ENCODE results near the gene KIF13A. TPM values are rescaled to one million over a fixed set of nuclear protein-coding genes. Genes with fewer than 3 reads are reported as not detected.
"Not testable (repeated sequence)": the region's sequence is repeated elsewhere in the genome, so short reads cannot be mapped to it uniquely, and the experiment has no call there.

The KIF13A gene
- total RNA-seq, 1 donor from 2014 or later: 19.4 TPM

DNA sequence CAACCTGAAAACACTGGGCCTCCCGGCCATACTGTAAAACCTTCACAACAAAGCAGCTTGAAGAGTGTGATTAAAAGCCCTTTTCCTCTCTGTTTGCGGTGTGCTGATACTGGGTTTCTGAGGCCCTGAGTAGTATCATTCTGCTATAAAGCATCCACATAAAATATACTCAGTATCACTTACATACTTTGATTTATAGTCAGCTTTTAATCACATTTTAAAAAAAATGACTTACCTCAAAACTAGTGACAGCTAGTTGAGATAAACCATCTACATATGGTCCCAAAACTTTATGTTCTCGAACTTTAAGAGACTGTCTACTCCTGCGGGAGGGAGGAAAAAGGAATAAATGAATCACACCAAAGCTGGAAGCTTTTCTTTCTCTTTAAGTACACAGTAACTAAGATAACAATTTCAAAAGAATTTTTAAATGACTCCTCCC, 135.7 kb downstream of the KIF13A start:
- peak; percentile 52 to 57 for DNase-seq (ENCODE audit: low read depth in 2 of 2)

DNA sequence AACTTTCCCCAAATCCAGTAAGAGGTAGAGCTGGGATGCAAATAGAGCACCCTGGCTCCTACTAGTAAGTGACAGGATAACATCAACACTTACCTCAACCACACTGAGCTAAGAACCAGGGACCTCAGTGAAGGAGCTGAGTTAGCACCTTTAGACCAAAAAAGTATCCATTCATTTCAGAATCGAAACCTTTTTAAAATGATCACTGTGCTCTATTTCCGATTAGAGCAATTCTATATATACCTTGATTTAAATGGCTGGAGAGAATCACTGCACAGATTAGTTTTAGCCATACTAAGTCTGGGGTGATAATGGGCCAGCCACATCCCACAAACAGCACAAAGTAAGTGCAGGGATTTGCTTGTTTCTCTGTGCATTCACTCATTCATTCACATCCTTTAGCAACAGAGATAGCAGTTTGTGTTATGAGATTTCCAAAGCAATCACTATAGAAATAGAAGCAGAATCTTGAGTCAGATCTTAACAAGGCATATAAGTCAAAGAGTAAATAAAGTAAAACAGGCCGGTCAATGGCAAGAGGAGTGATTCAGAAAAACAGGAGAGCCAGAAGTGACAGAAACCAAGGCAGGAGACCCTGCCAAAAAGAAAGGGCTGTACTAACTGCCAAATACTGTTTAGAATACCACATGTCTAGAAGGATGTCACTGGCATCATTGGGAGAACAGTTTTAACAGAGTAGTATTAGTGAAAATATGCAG, 136.3 kb downstream of the KIF13A start:
- DNase-seq (ENCODE audit: low read depth in 2 of 2): no peak

DNA sequence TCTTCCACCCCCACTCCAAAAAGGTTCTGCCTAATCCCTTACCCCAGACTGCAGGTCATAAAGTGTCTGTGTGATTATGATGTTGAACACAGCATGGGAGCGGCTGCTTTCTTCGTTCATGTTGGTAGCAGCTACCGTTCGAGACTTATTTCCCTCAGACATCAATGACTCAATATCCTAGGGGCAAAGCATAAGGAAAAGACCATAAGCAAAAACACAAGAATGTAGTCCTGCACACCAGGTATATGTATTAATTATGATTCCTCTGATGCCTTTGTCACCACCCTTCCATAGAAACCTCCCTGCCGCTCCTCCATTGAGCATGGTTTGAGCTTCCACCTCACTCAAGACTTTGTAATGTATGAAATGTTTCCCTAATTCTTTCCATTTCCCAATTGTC, 137.2 kb downstream of the KIF13A start:
- no peak for DNase-seq (ENCODE audit: low read depth in 2 of 2)

DNA sequence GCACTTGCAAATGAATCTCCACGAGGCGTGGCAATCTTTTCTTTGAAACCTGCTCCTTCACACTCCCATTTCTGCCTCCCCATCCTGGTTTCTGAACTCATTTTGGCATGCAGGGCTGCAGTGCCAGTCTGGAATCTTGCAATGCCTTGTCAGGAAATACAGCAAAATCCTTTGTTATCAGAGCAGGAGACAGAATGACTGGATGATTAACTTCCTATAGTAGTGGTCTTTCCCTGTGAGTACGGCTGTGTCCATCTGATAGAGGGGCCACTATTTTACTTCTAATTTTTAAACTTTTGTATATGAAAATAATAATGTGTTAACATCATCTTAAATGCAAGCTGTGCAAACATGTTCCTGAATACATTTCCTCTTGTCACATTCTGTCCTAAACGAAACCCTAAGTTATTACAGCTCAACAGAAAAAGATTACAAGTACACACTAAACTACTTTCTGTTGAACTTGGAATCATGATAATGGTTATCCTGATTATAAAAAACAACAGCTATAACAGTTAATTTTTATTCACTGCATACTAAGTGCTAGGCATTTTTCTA, 140.2 kb downstream of the KIF13A start:
- peak; percentile 45 to 68 for DNase-seq (ENCODE audit: low read depth in 2 of 2)

DNA sequence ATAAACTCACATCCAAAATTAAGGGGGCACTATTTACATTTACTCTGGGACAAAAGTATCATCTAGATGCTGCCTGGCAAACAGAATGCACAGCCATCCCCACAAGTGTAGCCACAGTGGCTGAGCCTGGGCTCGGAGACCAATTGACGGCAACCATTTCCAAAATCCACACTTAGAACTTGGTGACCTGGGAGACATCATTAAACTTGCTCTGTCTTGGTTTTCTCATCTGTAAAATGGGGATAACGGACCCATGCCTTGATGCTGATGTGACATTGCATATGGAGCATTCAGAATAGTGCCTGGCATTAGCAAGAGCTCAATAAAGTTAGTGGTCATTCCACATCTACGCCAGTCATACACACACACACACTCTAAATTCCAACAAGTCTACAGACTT, 140.7 kb downstream of the KIF13A start:
- no peak for DNase-seq (ENCODE audit: low read depth in 2 of 2)

DNA sequence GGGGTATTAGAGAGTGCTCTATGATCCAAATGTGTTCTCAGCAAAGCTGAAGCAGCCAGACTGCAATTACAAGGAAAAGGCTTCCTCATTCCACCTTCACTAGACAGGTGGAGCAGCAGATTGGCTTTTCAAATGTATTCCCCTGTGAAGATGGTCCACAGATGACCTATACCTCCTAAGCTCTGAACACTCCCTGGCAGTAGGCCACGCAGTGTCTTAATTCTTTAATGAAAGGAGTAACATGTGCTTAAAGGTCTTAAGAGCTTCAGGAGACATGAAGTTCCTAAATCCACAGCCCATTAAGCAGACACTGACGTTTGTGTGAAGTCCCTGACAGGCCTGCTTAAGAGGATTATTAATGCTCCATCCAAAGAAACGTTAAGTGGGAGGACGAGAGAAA, 141.8 kb downstream of the KIF13A start:
- no peak for DNase-seq (ENCODE audit: low read depth in 2 of 2)

DNA sequence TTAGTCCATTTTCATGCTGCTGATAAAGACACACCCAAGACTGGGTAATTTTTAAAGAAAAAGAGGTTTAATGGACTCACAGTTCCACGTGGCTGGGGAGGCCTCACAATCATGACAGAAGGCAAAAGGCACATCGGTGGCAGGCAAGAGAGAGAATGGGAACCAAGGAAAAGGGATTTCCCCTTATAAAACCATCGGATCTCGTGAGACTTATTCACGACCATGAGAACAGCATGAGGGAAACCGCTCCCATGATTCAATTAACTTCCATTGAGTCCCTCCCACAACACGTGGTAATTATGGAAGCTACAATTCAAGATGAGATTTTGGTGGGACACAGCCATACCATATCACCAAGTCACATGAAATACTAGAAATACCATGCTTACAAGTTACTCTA, 142.5 kb downstream of the KIF13A start:
- not testable (repeated sequence) for DNase-seq (ENCODE audit: low read depth in 2 of 2)

DNA sequence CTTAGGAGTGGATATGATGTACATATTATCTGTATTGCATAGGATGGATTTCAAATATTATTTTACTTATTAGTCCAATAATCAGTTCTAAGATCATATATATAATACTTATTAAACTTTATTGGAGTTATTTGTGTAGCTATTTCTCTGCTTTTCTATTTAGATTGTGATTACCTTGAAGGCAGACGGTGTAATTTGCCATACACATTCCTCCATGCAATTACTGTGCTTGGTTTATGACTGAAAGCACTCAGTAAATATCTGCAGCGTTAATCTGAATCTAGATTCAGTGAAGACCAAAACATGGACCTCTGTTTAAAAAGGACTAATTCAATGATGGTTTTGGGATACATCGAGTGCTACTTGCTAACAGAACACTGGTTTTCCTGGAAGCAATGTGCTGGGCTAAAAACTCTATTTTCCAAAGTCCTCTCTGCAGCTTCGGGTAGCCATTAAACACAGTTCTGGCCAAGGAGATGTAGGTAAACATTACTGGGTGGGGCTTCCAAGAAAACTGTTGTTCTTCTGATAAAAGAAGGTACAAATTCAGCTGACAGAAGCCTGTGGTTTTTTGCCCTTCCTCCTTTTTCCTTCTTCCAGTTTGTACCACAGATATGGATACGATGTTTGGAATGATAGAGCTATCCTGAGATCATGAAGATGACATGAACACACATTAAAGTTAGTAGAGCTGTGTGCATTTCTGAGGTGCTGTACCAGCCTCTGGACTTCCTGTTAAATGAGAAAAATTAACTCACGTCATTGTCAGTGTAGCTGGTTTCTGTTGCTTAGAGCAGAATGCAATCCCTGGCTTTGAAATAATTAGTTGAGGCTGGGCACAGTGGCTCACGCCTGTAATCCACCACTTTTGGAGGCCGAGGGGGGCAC, 144.3 kb downstream of the KIF13A start:
- DNase-seq (ENCODE audit: low read depth in 2 of 2): no peak

DNA sequence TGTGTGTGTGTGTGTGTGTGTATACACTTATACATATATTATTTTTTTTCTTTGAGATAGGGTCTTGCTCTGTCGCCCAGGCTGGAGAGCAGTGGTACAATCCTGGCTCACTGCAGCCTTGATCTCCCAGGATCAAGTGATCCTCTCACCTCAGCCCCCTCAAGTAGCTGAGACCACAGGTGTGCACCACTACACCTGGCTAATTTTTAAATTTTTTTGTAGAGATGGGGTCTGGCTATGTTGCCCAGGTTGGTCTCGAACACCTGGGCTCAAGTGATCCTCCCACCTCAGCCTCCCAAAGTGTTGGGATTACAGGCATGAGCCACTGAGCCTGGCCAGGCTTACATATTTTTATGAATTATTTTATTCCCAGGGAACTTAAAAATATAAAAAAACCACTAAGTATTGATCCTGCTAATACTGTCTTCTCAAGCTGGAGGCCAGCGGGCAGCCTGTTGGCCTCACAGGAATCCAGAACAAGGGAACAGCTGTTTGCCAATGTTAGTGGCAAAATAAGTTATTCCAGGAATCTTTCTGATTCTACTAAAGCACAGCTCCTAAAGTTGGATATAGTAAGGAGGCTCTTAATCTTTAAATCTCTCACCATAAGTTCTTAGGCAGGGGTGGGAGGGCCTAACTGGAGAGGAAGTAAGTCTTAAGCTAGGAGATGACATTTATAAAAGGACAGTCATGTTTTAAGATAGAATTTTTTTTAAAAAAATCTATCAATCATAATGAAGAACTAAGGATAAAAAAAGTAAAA, 145.2 kb downstream of the KIF13A start:
- DNase-seq (ENCODE audit: low read depth in 2 of 2): no peak

DNA sequence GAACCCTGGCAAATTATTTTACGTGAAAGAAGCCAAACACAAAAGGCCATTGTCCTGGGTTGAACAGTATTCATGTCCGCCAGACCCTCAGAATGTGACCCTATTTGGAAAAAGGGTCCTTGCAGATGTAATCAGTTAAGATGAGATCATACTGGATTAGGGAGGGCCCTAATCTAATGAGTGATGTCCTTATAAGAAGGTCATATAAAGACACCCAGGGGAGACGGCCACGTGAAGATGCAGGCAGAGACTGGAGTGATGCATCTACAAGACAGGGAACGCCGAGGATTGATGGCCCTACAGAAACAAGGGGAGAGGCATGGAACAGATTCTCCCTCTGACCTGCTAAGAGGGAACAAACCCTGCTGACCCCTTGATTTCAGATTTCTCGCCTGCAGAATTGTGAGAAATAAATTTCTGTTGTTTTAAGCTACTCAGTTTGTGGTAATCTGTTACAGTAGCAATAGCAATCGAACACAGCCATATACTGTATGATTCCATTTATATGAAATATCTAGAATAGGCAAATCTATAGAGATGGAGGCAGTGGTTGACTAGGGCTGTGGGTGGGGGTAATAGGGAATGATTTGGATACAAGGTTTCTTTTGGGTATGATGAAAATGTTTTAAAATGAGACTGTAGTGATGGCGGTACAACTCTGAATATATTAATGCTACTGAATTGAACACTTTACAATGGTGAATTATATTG, 147.8 kb downstream of the KIF13A start:
- DNase-seq (ENCODE audit: low read depth in 2 of 2): no peak

DNA sequence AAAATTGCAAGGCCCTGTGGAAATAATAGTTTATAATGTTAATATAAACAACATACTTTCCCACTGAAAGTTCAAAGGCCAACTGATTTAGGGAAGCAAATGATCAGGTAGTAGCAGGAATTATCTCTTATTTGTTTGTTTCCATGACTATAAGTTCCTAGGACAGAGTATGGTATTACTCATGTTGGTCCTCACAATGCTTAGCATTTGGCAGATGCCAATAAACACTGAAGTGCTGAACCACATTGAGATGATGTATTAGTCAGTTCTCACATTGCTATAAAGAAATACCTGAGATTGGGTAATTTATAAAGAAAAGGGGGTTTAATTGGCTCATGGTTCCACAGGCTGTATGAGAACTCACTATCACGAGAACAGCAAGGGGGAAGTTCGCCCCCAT, 151.1 kb downstream of the KIF13A start:
- DNase-seq (ENCODE audit: low read depth in 2 of 2): peak; percentile 15 to 22

DNA sequence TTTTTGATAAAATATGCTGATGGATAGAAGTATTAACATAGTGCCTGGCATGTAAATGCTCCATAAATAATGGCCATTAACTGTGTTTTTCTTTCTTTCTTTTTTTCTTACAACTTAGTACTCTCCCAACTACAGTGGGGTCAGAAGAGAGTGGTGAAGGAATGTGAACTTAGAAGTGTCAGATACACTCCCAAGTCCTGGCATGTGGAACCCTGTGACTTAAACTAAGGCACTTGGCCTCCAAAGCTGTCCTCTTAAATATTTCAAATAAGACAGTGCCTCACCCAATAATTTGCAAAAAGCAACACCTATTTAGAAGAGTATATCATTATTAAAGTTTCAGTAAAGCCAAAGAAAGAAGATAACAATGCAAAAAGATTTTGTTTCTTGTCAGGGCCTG, 151.7 kb downstream of the KIF13A start:
- no peak for DNase-seq (ENCODE audit: low read depth in 2 of 2)

DNA sequence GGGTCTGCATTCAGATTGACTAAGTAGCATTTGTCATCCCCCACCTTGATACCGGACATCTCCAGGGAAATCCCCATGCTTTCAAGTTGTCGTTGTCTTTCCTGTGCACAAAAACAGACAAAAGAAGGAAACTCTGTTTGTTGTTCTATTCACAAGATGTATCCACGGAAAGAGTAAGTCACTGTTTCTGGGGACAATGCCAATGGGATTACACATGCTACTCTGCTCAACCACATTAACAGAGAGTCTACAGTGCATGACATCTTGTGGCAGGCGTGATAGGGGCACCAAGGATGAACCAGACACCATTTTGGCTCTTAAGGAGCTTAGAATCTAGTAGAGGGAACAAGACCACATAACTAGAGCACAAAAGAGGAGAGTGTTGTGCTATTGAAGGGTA, 156.3 kb downstream of the KIF13A start:
- peak; percentile 96 to 97 for DNase-seq (ENCODE audit: low read depth in 2 of 2)

DNA sequence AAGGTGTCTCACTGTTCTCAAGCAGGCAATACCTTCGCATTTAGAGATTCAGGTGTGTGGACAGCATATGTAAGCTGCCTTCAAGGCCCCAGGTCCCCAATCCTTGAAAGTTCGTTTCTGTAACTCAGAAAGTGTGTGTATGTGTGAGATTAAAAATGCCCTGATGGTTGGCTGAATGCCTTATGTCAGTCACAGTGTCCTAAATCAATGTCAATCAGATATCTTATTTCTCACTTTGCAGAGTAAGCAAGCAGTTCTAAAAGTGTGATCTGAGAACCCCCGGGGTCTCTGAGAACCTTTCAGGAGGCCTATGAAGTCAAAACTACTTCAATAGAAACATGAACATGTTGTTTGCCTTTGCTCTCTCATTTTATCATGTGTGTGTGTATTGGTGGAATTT, 157.5 kb downstream of the KIF13A start:
- DNase-seq (ENCODE audit: low read depth in 2 of 2): no peak

DNA sequence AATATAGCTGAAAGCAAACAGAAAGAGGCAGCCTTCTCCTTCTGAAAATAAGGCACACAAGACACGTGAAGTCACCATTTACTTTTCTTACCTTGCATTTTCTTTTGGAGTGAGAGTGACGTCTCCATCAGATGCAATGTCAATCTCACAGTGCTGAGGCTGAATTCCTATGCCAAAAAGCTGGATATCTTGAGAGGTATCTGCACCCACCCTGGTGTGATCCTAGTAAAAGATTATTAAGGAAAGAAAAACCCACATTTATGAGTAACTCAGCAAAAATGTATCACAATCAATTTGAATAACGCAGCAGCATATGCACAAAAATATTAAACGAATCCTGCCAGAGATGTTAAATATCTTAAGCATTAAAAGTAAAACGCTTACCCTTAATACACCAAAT, 159.3 kb downstream of the KIF13A start:
- DNase-seq (ENCODE audit: low read depth in 2 of 2): no peak

DNA sequence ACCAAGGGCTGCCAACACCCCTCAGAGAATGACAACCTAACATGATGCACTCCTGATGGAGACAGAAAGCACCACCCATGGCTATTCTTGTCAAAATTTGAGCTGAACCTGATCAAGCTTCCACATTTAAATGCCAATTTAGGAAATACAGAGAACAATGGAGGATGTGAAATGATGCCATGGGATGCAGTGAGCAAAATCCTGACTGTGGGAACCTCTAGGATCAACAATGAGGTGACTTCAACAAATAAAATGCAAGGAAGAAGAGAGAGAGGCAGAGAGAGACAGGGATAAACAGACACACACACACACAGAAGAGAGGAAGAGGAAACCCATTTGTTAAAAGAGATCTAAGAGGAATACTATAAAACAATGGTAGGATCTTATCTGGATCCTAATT, 161.1 kb downstream of the KIF13A start:
- peak; percentile 35 to 40 for DNase-seq (ENCODE audit: low read depth in 2 of 2)

DNA sequence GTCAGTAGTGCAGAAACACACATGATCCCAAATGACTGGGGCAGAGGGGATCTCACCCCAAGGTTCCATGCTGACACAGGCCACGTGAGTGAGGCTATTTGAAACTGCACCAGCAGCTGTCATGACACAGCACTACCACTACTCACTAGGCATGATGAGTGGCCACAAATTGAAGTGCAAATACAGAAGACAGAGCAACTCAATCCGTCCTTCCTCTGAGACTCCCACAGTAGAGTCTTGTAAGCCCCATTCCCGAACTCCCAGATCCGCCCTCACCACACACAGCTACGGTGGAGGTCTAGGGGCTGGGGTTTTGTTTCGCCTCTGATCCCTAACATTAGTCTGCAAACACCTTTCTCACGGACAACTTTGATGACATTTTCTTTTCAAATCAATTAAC, 167.4 kb downstream of the KIF13A start:
- DNase-seq (ENCODE audit: low read depth in 2 of 2): no peak

DNA sequence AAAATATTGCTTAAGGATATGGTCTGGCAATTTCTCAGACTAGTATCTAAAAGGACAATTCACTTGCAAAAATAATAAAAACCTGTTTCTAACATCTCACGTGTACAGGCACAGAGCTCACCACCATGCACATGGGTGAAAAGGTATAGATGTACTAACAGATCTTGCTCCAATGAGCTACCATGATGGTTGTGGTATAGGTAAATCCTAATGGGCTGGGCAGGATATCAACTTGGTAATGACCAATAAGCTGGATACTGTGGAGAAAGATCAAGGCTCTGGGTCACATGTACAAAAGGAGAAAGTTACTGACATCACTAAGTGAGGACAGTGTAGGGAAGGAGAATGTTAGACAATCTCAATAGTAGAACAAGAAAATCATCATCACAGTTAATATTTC, 169.7 kb downstream of the KIF13A start:
- DNase-seq (ENCODE audit: low read depth in 2 of 2): no peak

DNA sequence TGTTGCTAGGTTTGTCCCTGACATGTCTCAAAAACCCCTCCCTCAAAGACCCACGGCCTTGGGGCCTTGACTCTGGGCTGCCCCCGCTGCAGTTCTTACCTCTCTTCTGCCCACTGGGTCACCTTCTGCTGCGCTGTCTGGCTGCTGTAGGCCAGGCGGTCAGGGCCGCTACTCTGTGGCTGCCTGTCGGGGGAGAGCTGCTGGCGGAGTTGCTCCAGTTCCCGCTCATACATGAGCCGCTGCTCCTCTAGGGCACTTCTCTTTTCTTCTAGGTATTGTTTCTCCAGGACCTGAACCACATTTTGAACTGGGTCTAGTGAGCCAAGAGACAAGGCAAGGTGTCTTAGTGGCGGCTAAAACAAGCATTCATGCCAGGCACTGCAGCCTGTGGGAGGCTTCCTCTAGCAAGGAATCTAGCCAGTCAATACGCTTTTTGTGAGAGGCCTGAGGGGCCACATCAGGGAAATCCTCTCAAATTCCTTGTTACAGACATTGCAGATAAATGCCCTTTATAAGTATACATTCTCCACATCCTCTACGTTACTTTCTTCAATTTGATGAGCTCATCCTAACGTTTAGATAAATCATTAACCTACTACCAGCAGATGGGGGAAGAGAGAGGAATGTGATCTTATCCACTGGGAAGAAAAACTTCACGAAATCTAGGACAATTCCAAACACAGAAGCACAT, 170.4 kb downstream of the KIF13A start:
- peak; percentile 15 to 17 for DNase-seq (ENCODE audit: low read depth in 2 of 2)

DNA sequence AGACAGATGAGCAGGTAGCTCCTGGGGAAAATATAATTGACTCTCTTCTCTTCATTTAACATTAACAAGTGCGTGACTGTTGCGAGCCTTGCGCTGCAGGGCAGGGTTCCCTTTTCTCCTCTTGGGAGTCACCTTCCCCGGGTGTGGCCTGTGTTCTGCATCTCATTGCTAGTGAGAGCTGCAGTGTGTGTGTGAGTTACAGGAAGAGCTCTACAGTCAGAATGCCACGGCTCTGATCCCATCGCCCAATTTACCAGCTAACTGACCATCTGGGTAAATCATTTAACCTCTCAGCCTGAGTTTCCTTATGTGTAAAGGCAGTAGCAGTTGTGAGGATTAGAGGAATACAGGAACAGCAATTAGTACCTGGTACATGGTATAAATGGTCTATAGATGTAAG, 173.9 kb downstream of the KIF13A start:
- DNase-seq (ENCODE audit: low read depth in 2 of 2): no peak

DNA sequence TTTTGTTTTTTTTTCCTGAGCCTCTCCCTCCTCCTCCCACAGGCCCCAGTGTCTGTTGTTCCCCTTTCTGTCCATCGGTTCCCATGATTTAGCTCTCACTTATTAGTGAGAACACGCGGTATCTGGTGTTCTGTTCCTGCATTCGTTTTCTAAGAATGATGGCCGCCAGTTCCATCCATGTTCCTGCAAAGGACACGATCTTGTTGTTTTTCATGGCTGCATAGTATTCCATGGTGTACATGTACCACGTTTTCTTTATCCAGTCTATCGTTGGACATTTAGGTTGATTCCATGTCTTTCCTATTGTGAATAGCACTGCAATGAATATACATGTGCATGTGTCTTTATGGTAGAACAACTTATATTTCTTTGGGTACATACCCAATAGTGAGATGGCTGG, 175.1 kb downstream of the KIF13A start:
- DNase-seq (ENCODE audit: low read depth in 2 of 2): no peak
